Osteocyte (in vitro differentiated cells): ENCODE measurements around the gene C12orf57. TPM values are rescaled to one million over a fixed set of nuclear protein-coding genes. Genes with fewer than 3 reads are reported as not detected.

Experiments
- DNase-seq: peaks from one replicate; pipeline ENCODE4 v3.0.0; 2021; ENCODE audit warnings: mixed read lengths; ENCODE audit not compliant: unreplicated experiment; ENCODE audit errors: extremely low spot score
- H3K27ac Mint-ChIP-seq: one replicate; pipeline ENCODE4 v1.8.0; 2021; ENCODE audit warnings: mild to moderate bottlenecking, mixed read lengths; ENCODE audit not compliant: unreplicated experiment
- H3K27me3 Mint-ChIP-seq: one replicate; pipeline ENCODE4 v1.8.0; 2021; ENCODE audit warnings: mixed read lengths; ENCODE audit not compliant: unreplicated experiment
- H3K36me3 Mint-ChIP-seq: one replicate; pipeline ENCODE4 v1.8.0; 2021; ENCODE audit warnings: mixed read lengths; ENCODE audit not compliant: unreplicated experiment
- H3K4me1 Mint-ChIP-seq: one replicate; pipeline ENCODE4 v1.8.0; 2021; ENCODE audit warnings: mixed read lengths; ENCODE audit not compliant: unreplicated experiment
- H3K4me3 Mint-ChIP-seq: one replicate; pipeline ENCODE4 v1.8.0; 2021; ENCODE audit warnings: mild to moderate bottlenecking, moderate library complexity, mixed read lengths; ENCODE audit not compliant: unreplicated experiment
- H3K9me3 Mint-ChIP-seq: one replicate; pipeline ENCODE4 v1.8.0; 2021; ENCODE audit warnings: mixed read lengths; ENCODE audit not compliant: unreplicated experiment
- total RNA-seq: library from RNA; stranded (reverse); gene quantifications from 2 replicates; pipeline ENCODE4 v1.2.1, GENCODE V29; 2021
- TF ChIP-seq, protein P1 (sequence below): fragments of 200-600 bp; sonication (generic); IDR thresholded peaks from 2 replicates; pipeline ENCODE4 v1.5.0; 2021; ENCODE audit warnings: antibody characterized with exemption, mild to moderate bottlenecking, moderate library complexity

C12orf57 gene
- total RNA-seq, 1 donor from 2014 or later = 309 TPM

DNA sequence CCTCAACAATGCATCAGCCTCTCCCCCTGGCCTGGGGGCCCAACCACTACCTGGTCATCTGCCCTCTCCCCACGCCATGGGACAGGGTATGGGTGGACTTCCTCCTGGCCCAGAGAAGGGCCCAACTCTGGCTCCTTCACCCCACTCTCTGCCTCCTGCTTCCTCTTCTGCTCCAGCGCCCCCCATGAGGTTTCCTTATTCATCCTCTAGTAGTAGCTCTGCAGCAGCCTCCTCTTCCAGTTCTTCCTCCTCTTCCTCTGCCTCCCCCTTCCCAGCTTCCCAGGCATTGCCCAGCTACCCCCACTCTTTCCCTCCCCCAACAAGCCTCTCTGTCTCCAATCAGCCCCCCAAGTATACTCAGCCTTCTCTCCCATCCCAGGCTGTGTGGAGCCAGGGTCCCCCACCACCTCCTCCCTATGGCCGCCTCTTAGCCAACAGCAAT lies 7.6 kb upstream of the C12orf57 start:
- H3K36me3 Mint-ChIP-seq = peaks cover 32% of the 10 kb centered on the region
- H3K27me3 Mint-ChIP-seq = no peaks in the 10 kb centered on the region
- H3K4me3 Mint-ChIP-seq = peak overlapping the region; percentile 78
- no peak for DNase-seq
- TF ChIP-seq, protein P1, sequence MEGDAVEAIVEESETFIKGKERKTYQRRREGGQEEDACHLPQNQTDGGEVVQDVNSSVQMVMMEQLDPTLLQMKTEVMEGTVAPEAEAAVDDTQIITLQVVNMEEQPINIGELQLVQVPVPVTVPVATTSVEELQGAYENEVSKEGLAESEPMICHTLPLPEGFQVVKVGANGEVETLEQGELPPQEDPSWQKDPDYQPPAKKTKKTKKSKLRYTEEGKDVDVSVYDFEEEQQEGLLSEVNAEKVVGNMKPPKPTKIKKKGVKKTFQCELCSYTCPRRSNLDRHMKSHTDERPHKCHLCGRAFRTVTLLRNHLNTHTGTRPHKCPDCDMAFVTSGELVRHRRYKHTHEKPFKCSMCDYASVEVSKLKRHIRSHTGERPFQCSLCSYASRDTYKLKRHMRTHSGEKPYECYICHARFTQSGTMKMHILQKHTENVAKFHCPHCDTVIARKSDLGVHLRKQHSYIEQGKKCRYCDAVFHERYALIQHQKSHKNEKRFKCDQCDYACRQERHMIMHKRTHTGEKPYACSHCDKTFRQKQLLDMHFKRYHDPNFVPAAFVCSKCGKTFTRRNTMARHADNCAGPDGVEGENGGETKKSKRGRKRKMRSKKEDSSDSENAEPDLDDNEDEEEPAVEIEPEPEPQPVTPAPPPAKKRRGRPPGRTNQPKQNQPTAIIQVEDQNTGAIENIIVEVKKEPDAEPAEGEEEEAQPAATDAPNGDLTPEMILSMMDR = no peak
- H3K4me1 Mint-ChIP-seq = peaks cover 45% of the 10 kb centered on the region
- H3K27ac Mint-ChIP-seq = peak overlapping the region; percentile 82
- no peaks in the 10 kb centered on the region for H3K9me3 Mint-ChIP-seq

DNA sequence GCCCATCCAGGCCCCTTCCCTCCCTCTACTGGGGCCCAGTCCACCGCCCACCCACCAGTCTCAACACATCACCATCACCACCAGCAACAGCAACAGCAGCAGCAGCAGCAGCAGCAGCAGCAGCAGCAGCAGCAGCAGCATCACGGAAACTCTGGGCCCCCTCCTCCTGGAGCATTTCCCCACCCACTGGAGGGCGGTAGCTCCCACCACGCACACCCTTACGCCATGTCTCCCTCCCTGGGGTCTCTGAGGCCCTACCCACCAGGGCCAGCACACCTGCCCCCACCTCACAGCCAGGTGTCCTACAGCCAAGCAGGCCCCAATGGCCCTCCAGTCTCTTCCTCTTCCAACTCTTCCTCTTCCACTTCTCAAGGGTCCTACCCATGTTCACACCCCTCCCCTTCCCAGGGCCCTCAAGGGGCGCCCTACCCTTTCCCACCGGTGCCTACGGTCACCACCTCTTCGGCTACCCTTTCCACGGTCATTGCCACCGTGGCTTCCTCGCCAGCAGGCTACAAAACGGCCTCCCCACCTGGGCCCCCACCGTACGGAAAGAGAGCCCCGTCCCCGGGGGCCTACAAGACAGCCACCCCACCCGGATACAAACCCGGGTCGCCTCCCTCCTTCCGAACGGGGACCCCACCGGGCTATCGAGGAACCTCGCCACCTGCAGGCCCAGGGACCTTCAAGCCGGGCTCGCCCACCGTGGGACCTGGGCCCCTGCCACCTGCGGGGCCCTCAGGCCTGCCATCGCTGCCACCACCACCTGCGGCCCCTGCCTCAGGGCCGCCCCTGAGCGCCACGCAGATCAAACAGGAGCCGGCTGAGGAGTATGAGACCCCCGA lies 7.0 kb upstream of the C12orf57 start:
- peak overlapping the region; percentile 82 for H3K27ac Mint-ChIP-seq
- peaks cover 46% of the 10 kb centered on the region for H3K4me1 Mint-ChIP-seq
- DNase-seq = no peak
- no peaks in the 10 kb centered on the region for H3K9me3 Mint-ChIP-seq
- no peaks in the 10 kb centered on the region for H3K27me3 Mint-ChIP-seq
- H3K4me3 Mint-ChIP-seq = peak overlapping the region; percentile 78
- TF ChIP-seq, protein P1 = no peak
- H3K36me3 Mint-ChIP-seq = peaks cover 32% of the 10 kb centered on the region

DNA sequence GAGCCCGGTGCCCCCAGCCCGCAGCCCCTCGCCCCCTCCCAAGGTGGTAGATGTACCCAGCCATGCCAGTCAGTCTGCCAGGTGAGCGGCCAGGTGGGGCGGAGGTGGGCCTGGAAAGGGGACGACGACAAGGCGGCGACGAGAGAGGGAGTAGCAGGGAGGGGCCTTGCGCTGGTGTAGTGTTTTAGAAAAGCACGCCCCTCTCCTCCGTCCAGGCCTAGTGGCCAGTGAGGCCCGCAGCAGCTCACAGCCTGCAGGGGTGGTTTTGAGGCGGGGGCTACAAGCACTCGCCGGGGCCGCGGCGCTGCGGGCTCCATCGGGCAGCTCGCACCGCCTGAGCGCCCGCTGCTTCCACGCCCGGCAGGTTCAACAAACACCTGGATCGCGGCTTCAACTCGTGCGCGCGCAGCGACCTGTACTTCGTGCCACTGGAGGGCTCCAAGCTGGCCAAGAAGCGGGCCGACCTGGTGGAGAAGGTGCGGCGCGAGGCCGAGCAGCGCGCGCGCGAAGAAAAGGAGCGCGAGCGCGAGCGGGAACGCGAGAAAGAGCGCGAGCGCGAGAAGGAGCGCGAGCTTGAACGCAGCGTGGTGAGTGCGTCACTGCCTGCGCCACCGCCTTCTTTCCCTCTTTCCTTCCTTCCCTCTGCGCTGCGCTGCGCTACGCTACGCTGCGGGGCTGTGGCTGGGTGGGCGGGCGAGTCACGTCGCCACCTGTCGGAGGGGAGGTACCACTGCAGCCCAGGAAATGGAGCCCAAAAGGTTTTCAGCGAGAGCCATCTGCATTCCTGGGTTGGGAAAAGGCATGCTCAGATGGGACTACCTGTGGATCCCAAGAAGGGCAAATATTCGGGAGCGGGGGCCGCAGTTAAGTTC lies 6.1 kb upstream of the C12orf57 start:
- Mint-ChIP-seq H3K9me3 (no peaks in the 10 kb centered on the region), H3K4me3 (peak overlapping the region; percentile 78), H3K36me3 (peaks cover 32% of the 10 kb centered on the region), H3K27ac (peak overlapping the region; percentile 82), H3K27me3 (no peaks in the 10 kb centered on the region), H3K4me1 (peaks cover 45% of the 10 kb centered on the region)
- peak; percentile 97 for DNase-seq
- TF ChIP-seq, protein P1 = peak; percentile 93

DNA sequence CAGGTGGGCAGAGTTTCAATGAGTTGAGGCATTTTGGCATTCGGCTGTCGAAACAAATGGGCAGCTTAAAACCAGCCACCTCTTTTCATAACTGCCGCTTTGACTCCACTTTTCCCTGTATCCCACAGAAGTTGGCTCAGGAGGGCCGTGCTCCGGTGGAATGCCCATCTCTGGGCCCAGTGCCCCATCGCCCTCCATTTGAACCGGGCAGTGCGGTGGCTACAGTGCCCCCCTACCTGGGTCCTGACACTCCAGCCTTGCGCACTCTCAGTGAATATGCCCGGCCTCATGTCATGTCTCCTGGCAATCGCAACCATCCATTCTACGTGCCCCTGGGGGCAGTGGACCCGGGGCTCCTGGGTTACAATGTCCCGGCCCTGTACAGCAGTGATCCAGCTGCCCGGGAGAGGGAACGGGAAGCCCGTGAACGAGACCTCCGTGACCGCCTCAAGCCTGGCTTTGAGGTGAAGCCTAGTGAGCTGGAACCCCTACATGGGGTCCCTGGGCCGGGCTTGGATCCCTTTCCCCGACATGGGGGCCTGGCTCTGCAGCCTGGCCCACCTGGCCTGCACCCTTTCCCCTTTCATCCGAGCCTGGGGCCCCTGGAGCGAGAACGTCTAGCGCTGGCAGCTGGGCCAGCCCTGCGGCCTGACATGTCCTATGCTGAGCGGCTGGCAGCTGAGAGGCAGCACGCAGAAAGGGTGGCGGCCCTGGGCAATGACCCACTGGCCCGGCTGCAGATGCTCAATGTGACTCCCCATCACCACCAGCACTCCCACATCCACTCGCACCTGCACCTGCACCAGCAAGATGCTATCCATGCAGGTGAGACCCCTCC lies 5.2 kb upstream of the C12orf57 start:
- H3K27me3 Mint-ChIP-seq = no peaks in the 10 kb centered on the region

More for the DNA sequence above, 5.2 kb upstream of the C12orf57 start:
- H3K27ac Mint-ChIP-seq = peak overlapping the region; percentile 82
- H3K4me3 Mint-ChIP-seq = peak overlapping the region; percentile 78
- peaks cover 30% of the 10 kb centered on the region for H3K36me3 Mint-ChIP-seq
- TF ChIP-seq, protein P1 = no peak
- no peaks in the 10 kb centered on the region for H3K9me3 Mint-ChIP-seq
- H3K4me1 Mint-ChIP-seq = peaks cover 48% of the 10 kb centered on the region
- no peak for DNase-seq
